Body of pancreas (tissue), 4 donors: ENCODE data around the gene RHOT2. TPM values are rescaled to one million over a fixed set of nuclear protein-coding genes. Genes with fewer than 3 reads are reported as not detected.

ENCODE experiments used
- ATAC-seq: fragments of 150-250 bp; one replicate; pipeline ENCODE4 v1.9.1; 2016
- DNase-seq, 4 donors: peaks; one replicate each; pipeline ENCODE4 v3.0.0-alpha.2; 2019
- H3K27ac ChIP-seq, 4 donors: fragments of 200-600 bp; sonication (generic); 1 replicate in 3 of 4; 2 replicates in 1 of 4; pipeline versions ENCODE4 v1.5.1 to v1.6.1; 2016 to 2019; ENCODE audit warnings: mild to moderate bottlenecking in 1 of 4, mixed read lengths in 1 of 4, moderate library complexity in 1 of 4
- H3K27me3 ChIP-seq, 2 donors: fragments of 200-600 bp; sonication (generic); one replicate each; pipeline ENCODE4 v1.6.0; 2016; ENCODE audit warnings: mild to moderate bottlenecking in 1 of 2
- H3K36me3 ChIP-seq, 2 donors: fragments of 200-600 bp; sonication (generic); replicated peaks in 1 of 2; 2 replicates each; pipeline ENCODE4 v1.5.1; 2016; ENCODE audit warnings: low read depth in 2 of 2; ENCODE audit not compliant: insufficient read depth in 1 of 2
- H3K4me1 ChIP-seq: fragments of 200-600 bp; sonication (generic); one replicate; pipeline ENCODE4 v1.6.0; 2016
- H3K4me3 ChIP-seq, 2 donors: fragments of 200-600 bp; sonication (generic); 1 replicate in 1 of 2; 2 replicates in 1 of 2; pipeline ENCODE4 v1.5.1; 2016 to 2019
- H3K9me3 ChIP-seq, 3 donors: fragments of 200-600 bp; sonication (generic); 1 replicate in 2 of 3; 2 replicates in 1 of 3; pipeline ENCODE4 v1.5.1; 2016
- CTCF ChIP-seq, 7 experiments: fragments of 450-650 bp in 4 of 7; fragments of 200-600 bp in 3 of 7; sonication (generic) in 3 of 7; IDR thresholded peaks; one replicate each; pipeline ENCODE4 v1.5.1; 2016 to 2019; ENCODE audit warnings: antibody characterized with exemption in 7 of 7
- POLR2A ChIP-seq, 3 donors: fragments of 450-650 bp; IDR thresholded peaks; one replicate each; pipeline ENCODE4 v1.6.1; 2016; ENCODE audit warnings: antibody characterized with exemption in 3 of 3, mild to moderate bottlenecking in 2 of 3
- WGBS, 2 donors: methylation state at CpG; one replicate each; pipeline ENCODE4 v1.1.5; 2017; 5-methylcytosine and 5-hydroxymethylcytosine counted together
- intact Hi-C: fragments of 100-400 bp; cut with DNase I; formaldehyde crosslinking; loops from one replicate; pipeline ENCODE4 v1.15.1; 2023
- total RNA-seq, 2 donors: library from RNA; depleted of rRNA; stranded (reverse); fragments of >200 nt; gene quantifications; one replicate each; pipeline ENCODE4 v1.1.0, GENCODE V29; 2016

The RHOT2 gene
- total RNA-seq, 2 donors from 2014 or later, result 65.6 to 89.0 TPM

DNA sequence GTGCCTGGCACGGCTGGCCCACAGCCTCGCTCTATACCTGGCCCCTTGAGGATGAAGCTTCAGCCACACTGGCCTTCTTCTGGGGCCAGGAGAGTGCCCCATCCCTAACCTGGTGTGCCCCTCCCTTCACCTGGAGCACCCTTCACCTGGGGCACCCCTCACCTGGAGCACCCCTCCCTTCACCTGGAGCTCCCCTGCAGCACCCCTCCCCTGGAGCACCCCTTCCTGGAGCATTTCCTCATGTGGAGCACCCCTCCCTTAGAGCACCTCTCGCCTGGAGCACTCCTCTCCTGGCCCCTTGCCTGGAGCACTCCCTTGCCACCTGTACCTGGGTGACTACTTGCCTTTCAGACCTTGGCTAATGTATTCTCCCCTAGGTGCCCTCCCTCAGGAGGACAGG lies 40.1 kb downstream of the RHOT2 start:
- intact Hi-C loops, result loop anchor here (10.0 kb wide), 1 partner anchor 467 kb away; no protein-coding TSS in a partner anchor
- no peak overlapping the region for H3K27ac ChIP-seq
- WGBS, 2 donors, result 31 to 50% methylated on average over 3 of the region's 3 CpGs
- peaks cover 6% of the 10 kb centered on the region for H3K4me1 ChIP-seq
- H3K27me3 ChIP-seq, result peaks cover 0 to 50% of the 10 kb centered on the region in 2 donors
- no peaks in the 10 kb centered on the region for H3K9me3 ChIP-seq
- ATAC-seq, result no peak
- H3K4me3 ChIP-seq, result no peak overlapping the region
- DNase-seq, result no peak
- TF ChIP-seq POLR2A (IDR thresholded peaks at IDR 0.05), result no peak
- TF ChIP-seq CTCF (IDR thresholded peaks at IDR 0.05), result no peak
- no peaks in the 10 kb centered on the region for H3K36me3 ChIP-seq

DNA sequence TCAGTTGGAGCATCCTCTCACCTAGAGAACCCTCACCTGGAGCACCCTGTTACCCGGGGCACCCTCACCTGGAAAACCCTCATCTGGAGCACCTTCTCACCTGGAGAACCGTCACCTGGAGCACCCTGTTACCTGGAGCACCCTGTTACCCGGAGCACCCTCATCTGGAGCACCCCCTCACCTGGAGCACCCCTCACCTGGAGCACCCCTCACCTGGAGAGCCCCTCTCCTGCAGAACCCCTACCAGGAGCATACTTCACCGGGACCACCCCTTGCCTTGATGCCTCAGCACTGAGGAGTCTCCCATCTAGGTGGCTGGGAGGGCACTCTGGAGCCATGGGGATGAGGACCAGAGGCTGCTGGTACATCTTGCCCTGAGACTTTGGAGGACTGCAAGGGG lies 41.0 kb downstream of the RHOT2 start:
- Histone ChIP-seq H3K4me3 (no peak overlapping the region), H3K9me3 (no peaks in the 10 kb centered on the region), H3K27ac (no peak overlapping the region), H3K36me3 (no peaks in the 10 kb centered on the region), H3K4me1 (peaks cover 6% of the 10 kb centered on the region), H3K27me3 (peaks cover 0 to 40% of the 10 kb centered on the region in 2 donors)
- TF ChIP-seq POLR2A (IDR thresholded peaks at IDR 0.05), result no peak
- ATAC-seq (no peak), DNase-seq (no peak)
- 66 to 72% methylated on average over 2 to 4 of the region's 4 CpGs for WGBS, 2 donors
- intact Hi-C loops, result loop anchor here (10.0 kb wide), 1 partner anchor 466 kb away; no protein-coding TSS in a partner anchor

- Histone ChIP-seq H3K27me3 (peaks cover 0 to 34% of the 10 kb centered on the region in 2 donors), H3K36me3 (no peaks in the 10 kb centered on the region), H3K9me3 (no peaks in the 10 kb centered on the region), H3K4me1 (peaks cover 14% of the 10 kb centered on the region), H3K4me3 (no peak overlapping the region), H3K27ac (no peak overlapping the region)
- intact Hi-C loops, result loop anchor here (5.0 to 10.0 kb wide), 2 partner anchors 342 to 465 kb away; no protein-coding TSS in a partner anchor
- WGBS, 2 donors, result 18 to 19% methylated on average over 14 to 30 of the region's 30 CpGs
- TF ChIP-seq CTCF (IDR thresholded peaks at IDR 0.05), result no peak
- TF ChIP-seq POLR2A (IDR thresholded peaks at IDR 0.05), result no peak
- no peak for ATAC-seq
- peak in 3 of 4 donors; percentile 56 to 68 (median 57) for DNase-seq
Observed at GRCh38 chr16:709566-710499, 41.9 kb downstream of the RHOT2 start.

GRCh38 chr16:710500-711075 lies 42.7 kb downstream of the RHOT2 start:
- Histone ChIP-seq H3K4me3 (no peak overlapping the region), H3K27ac (no peak overlapping the region), H3K36me3 (no peaks in the 10 kb centered on the region), H3K9me3 (no peaks in the 10 kb centered on the region), H3K4me1 (peaks cover 18% of the 10 kb centered on the region), H3K27me3 (peaks cover 0 to 31% of the 10 kb centered on the region in 2 donors)
- TF ChIP-seq POLR2A (IDR thresholded peaks at IDR 0.05) (no peak), CTCF (IDR thresholded peaks at IDR 0.05) (no peak)
- no peak for DNase-seq
- no peak for ATAC-seq
- intact Hi-C loops, result loop anchor here (5.0 kb wide), 1 partner anchor 342 kb away; no protein-coding TSS in a partner anchor
- WGBS, 2 donors, result 42 to 53% methylated on average over 9 to 21 of the region's 21 CpGs

DNA sequence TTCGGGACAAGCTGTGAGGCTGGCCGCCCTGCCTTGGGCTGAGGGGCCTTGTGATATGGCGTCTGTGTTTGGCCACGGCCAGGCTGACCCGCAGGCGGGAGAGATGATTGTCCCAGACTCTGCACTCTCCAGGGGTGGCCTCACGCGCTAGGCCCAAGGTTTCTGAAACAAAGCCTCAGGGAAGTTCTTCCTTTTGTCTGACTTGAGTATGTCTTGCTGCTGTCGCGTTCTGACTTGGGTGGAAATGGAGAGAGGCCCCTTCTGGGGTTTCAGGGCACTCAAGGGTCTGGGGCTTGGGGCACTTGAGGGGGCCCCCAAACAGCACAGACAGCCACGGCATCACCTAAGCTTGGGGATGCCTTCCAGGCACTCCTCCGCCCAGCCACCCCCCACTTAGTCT lies 43.2 kb downstream of the RHOT2 start:
- H3K4me1 ChIP-seq, result peaks cover 23% of the 10 kb centered on the region
- ATAC-seq (no peak), DNase-seq (no peak)
- H3K4me3 ChIP-seq, result no peak overlapping the region
- no peaks in the 10 kb centered on the region for H3K9me3 ChIP-seq
- H3K27me3 ChIP-seq, result peaks cover 0 to 30% of the 10 kb centered on the region in 2 donors
- no peak overlapping the region for H3K27ac ChIP-seq
- intact Hi-C loops, result loop anchor here (5.0 kb wide), 1 partner anchor 341 kb away; no protein-coding TSS in a partner anchor
- no peaks in the 10 kb centered on the region for H3K36me3 ChIP-seq
- WGBS, 2 donors, result 45 to 50% methylated on average over 8 to 12 of the region's 12 CpGs
- TF ChIP-seq CTCF (IDR thresholded peaks at IDR 0.05), result no peak
- no peak for TF ChIP-seq POLR2A (IDR thresholded peaks at IDR 0.05)
